Neural progenitor cell (in vitro differentiated cells): ENCODE measurements around the gene AHRR.

Experiments used
- CTCF ChIP-seq: fragments of 200-600 bp; sonication (generic); IDR thresholded peaks from 2 replicates; pipeline ENCODE4 v1.5.1; 2017; ENCODE audit warnings: antibody characterized with exemption, mild to moderate bottlenecking
- EZH2 ChIP-seq: fragments of 200-600 bp; sonication (generic); IDR thresholded peaks from 2 replicates; pipeline ENCODE4 v1.6.1; 2017; ENCODE audit warnings: antibody characterized with exemption, mild to moderate bottlenecking, moderate library complexity
- EZH2phosphoT487 ChIP-seq: fragments of 200-600 bp; sonication (generic); IDR thresholded peaks from 2 replicates; pipeline ENCODE4 v1.6.1; 2017; ENCODE audit warnings: antibody characterized with exemption

GRCh38 chr5:429453-430188, 108.1 kb downstream of the AHRR start:
- TF ChIP-seq CTCF, result no peak
- TF ChIP-seq EZH2, result no peak
- TF ChIP-seq EZH2phosphoT487, result no peak
